ENCODE results near the gene KCNK2. TPM values are rescaled to one million over a fixed set of nuclear protein-coding genes. Genes with fewer than 3 reads are reported as not detected.

KCNK2 gene
- total and polyA plus RNA-seq, 2 experiments from 2014 or later = 69.2 to 133 TPM

GRCh38 chr1:215044151-215044550, 38.4 kb upstream of the KCNK2 start:
- DNase-seq = no peak
- no peaks in the 10 kb centered on the region for H3K9me2 ChIP-seq (ENCODE audit: insufficient read depth)
- peaks cover 37% of the 10 kb centered on the region; the same call in 1 of the 2 replicates for H3K36me3 ChIP-seq (ENCODE audit: low read depth)
- no peaks in the 10 kb centered on the region for H3K27me3 ChIP-seq (replicated peaks; ENCODE audit: insufficient read depth)
- peaks cover 93% of the 10 kb centered on the region for H3K79me2 ChIP-seq (ENCODE audit: insufficient read depth)
- peaks cover 19% of the 10 kb centered on the region for H3K4me1 ChIP-seq (ENCODE audit: insufficient read depth)
- TF ChIP-seq EZH2 (IDR thresholded peaks at IDR 0.05; ENCODE audit: insufficient read depth, poor library complexity, severe bottlenecking) = no peak
- TF ChIP-seq EZH2phosphoT487 (IDR thresholded peaks at IDR 0.05; ENCODE audit: insufficient read depth, low read depth) = no peak
- H3K9me3 ChIP-seq (ENCODE audit: low read depth) = no peaks in the 10 kb centered on the region
- H3K27ac ChIP-seq = no peak overlapping the region
- no peaks in the 10 kb centered on the region for H4K20me1 ChIP-seq (ENCODE audit: insufficient read depth)
- no peak overlapping the region for H3K4me2 ChIP-seq (ENCODE audit: unreplicated experiment)
- no peak overlapping the region for H3K9ac ChIP-seq
- 93 to 96% methylated on average over 3 of the region's 3 CpGs for WGBS, 2 experiments (ENCODE audit: low coverage in 1 of 2, low lambda C conversion rate in 2 of 2, missing lambda C conversion rate in 2 of 2)
- peaks cover 29% of the 10 kb centered on the region for H3F3A ChIP-seq (ENCODE audit: insufficient read depth)
- no peak overlapping the region for H2AFZ ChIP-seq
- in situ Hi-C loops (cut with MboI) = no loop called here
- H3K4me3 ChIP-seq = no peak overlapping the region

- H3F3A ChIP-seq (ENCODE audit: insufficient read depth) = peaks cover 38% of the 10 kb centered on the region
- peaks cover 19% of the 10 kb centered on the region for H3K4me1 ChIP-seq (ENCODE audit: insufficient read depth)
- no peaks in the 10 kb centered on the region for H4K20me1 ChIP-seq (ENCODE audit: insufficient read depth)
- no peaks in the 10 kb centered on the region for H3K9me3 ChIP-seq (ENCODE audit: low read depth)
- DNase-seq = peak; percentile 62
- peaks cover 93% of the 10 kb centered on the region for H3K79me2 ChIP-seq (ENCODE audit: insufficient read depth)
- H2AFZ ChIP-seq = 0 out of 2 replicates have a peak overlapping the region, but pooled peaks have one; percentile 37
- peak overlapping the region; percentile 46 for H3K27ac ChIP-seq
- in situ Hi-C loops (cut with MboI) = no loop called here
- H3K9ac ChIP-seq = no peak overlapping the region
- TF ChIP-seq EZH2 (IDR thresholded peaks at IDR 0.05; ENCODE audit: insufficient read depth, poor library complexity, severe bottlenecking) (no peak), EZH2phosphoT487 (IDR thresholded peaks at IDR 0.05; ENCODE audit: insufficient read depth, low read depth) (no peak)
- no peak overlapping the region for H3K4me3 ChIP-seq
- no peaks in the 10 kb centered on the region for H3K9me2 ChIP-seq (ENCODE audit: insufficient read depth)
- H3K36me3 ChIP-seq (ENCODE audit: low read depth) = peaks cover 31% of the 10 kb centered on the region; the same call in 1 of the 2 replicates
- peak overlapping the region; percentile 38 for H3K4me2 ChIP-seq (ENCODE audit: unreplicated experiment)
- 23 to 27% methylated on average over 5 of the region's 5 CpGs for WGBS, 2 experiments (ENCODE audit: low coverage in 1 of 2, low lambda C conversion rate in 2 of 2, missing lambda C conversion rate in 2 of 2)
- no peaks in the 10 kb centered on the region for H3K27me3 ChIP-seq (replicated peaks; ENCODE audit: insufficient read depth)
Observed at GRCh38 chr1:215045698-215046308, 36.7 kb upstream of the KCNK2 start.

- no peaks in the 10 kb centered on the region for H4K20me1 ChIP-seq (ENCODE audit: insufficient read depth)
- no peaks in the 10 kb centered on the region for H3K9me3 ChIP-seq (ENCODE audit: low read depth)
- TF ChIP-seq EZH2 (IDR thresholded peaks at IDR 0.05; ENCODE audit: insufficient read depth, poor library complexity, severe bottlenecking) = no peak
- TF ChIP-seq EZH2phosphoT487 (IDR thresholded peaks at IDR 0.05; ENCODE audit: insufficient read depth, low read depth) = no peak
- H3K9ac ChIP-seq = no peak overlapping the region; the same call in 1 of the 2 replicates
- H3K36me3 ChIP-seq (ENCODE audit: low read depth) = peaks cover 10% of the 10 kb centered on the region; the same call in 1 of the 2 replicates
- H2AFZ ChIP-seq = no peak overlapping the region
- H3K4me1 ChIP-seq (ENCODE audit: insufficient read depth) = peaks cover 47% of the 10 kb centered on the region
- peaks cover 57% of the 10 kb centered on the region for H3F3A ChIP-seq (ENCODE audit: insufficient read depth)
- H3K27ac ChIP-seq = peak overlapping the region; percentile 72
- in situ Hi-C loops (cut with MboI) = no loop called here
- no peaks in the 10 kb centered on the region for H3K27me3 ChIP-seq (replicated peaks; ENCODE audit: insufficient read depth)
- H3K4me2 ChIP-seq (ENCODE audit: unreplicated experiment) = peak overlapping the region; percentile 30
- no peaks in the 10 kb centered on the region for H3K9me2 ChIP-seq (ENCODE audit: insufficient read depth)
- peak; percentile 84 for DNase-seq
- peaks cover 81% of the 10 kb centered on the region for H3K79me2 ChIP-seq (ENCODE audit: insufficient read depth)
- H3K4me3 ChIP-seq = no peak overlapping the region
Observed at GRCh38 chr1:215052256-215053015, 30.1 kb upstream of the KCNK2 start.

GRCh38 chr1:215054266-215054665, 28.3 kb upstream of the KCNK2 start:
- Histone ChIP-seq H3F3A (ENCODE audit: insufficient read depth) (peaks cover 64% of the 10 kb centered on the region), H3K27me3 (replicated peaks; ENCODE audit: insufficient read depth) (no peaks in the 10 kb centered on the region), H3K79me2 (ENCODE audit: insufficient read depth) (peaks cover 82% of the 10 kb centered on the region), H3K36me3 (ENCODE audit: low read depth) (peaks cover 6% of the 10 kb centered on the region; the same call in 1 of the 2 replicates), H3K9me3 (ENCODE audit: low read depth) (no peaks in the 10 kb centered on the region), H3K4me3 (no peak overlapping the region), H2AFZ (no peak overlapping the region), H3K4me2 (ENCODE audit: unreplicated experiment) (no peak overlapping the region), H3K4me1 (ENCODE audit: insufficient read depth) (peaks cover 51% of the 10 kb centered on the region), H3K27ac (no peak overlapping the region), H3K9me2 (ENCODE audit: insufficient read depth) (no peaks in the 10 kb centered on the region), H3K9ac (no peak overlapping the region), H4K20me1 (ENCODE audit: insufficient read depth) (no peaks in the 10 kb centered on the region)
- 95 to 98% methylated on average over 6 of the region's 6 CpGs for WGBS, 2 experiments (ENCODE audit: low coverage in 1 of 2, low lambda C conversion rate in 2 of 2, missing lambda C conversion rate in 2 of 2)
- in situ Hi-C loops (cut with MboI) = no loop called here
- no peak for TF ChIP-seq EZH2 (IDR thresholded peaks at IDR 0.05; ENCODE audit: insufficient read depth, poor library complexity, severe bottlenecking)
- TF ChIP-seq EZH2phosphoT487 (IDR thresholded peaks at IDR 0.05; ENCODE audit: insufficient read depth, low read depth) = no peak
- no peak for DNase-seq

Measured in GM23248 (cell line).